ENCODE results near the gene MTERF4. TPM values are rescaled to one million over a fixed set of nuclear protein-coding genes. Genes with fewer than 3 reads are reported as not detected.

Gene MTERF4
- total and polyA plus RNA-seq, 10 of the 15 experiments (the other 5 are each of a cell fraction or from before 2014, with no cell fraction given) = 36.7 to 69.1 (median 45.5) TPM

- TF ChIP-seq PAX8 (IDR thresholded peaks at IDR 0.05) (no peak), GATAD2B (conservative IDR thresholded peaks at IDR 0.05; ENCODE audit: low read depth) (peak; percentile 97), MTA3 (IDR thresholded peaks at IDR 0.05; ENCODE audit: borderline replicate concordance, low read length) (no peak; the same call in 1 of the 2 replicates), PKNOX1 (IDR thresholded peaks at IDR 0.05) (peak; percentile 79), ZBTB4 (CRISPR knock-in tag; IDR thresholded peaks at IDR 0.05) (no peak), EZH2 (IDR thresholded peaks at IDR 0.05; ENCODE audit: borderline replicate concordance, control insufficient read depth, low read depth, low read length) (no peak), ZSCAN29 (IDR thresholded peaks at IDR 0.05) (peak; percentile 68; the same call in 1 of the 2 replicates), PRDM15 (CRISPR knock-in tag; IDR thresholded peaks at IDR 0.05) (no peak), YBX1 (IDR thresholded peaks at IDR 0.05) (no peak), TCF7 (IDR thresholded peaks at IDR 0.05; ENCODE audit: borderline replicate concordance) (no peak; the same call in 1 of the 2 replicates), IKZF2 (IDR thresholded peaks at IDR 0.05) (peak in 1 of 2 experiments; percentile 69; a peak in 2 of 4 replicates), ATF7 (IDR thresholded peaks at IDR 0.05; ENCODE audit: low read depth) (0 out of 2 replicates have a peak, but pooled peaks have one; percentile 16), ASH2L (IDR thresholded peaks at IDR 0.05; ENCODE audit: borderline replicate concordance, low read depth) (no peak), POU2F2 (IDR thresholded peaks at IDR 0.05; ENCODE audit: borderline replicate concordance, low read depth, low read length) (peak; percentile 91), RCOR1 (conservative IDR thresholded peaks at IDR 0.05; ENCODE audit: low read depth, low read length) (peak; percentile 85; the same call in 1 of the 2 replicates), BACH1 (IDR thresholded peaks at IDR 0.05; ENCODE audit: borderline replicate concordance) (peak; percentile 88; the same call in 1 of the 2 replicates), TARDBP (IDR thresholded peaks at IDR 0.05; ENCODE audit: borderline replicate concordance) (peak; percentile 79; the same call in 1 of the 2 replicates), CHD4 (IDR thresholded peaks at IDR 0.05) (no peak), SUPT20H (IDR thresholded peaks at IDR 0.05; ENCODE audit: borderline replicate concordance, control insufficient read depth, low read depth, low read length) (no peak), DPF2 (IDR thresholded peaks at IDR 0.05) (peak; percentile 89), SREBF2 (IDR thresholded peaks at IDR 0.05; ENCODE audit: low read length) (peak; percentile 66; the same call in 1 of the 2 replicates), SMAD1 (IDR thresholded peaks at IDR 0.05; ENCODE audit: low read depth, partially characterized antibody) (no peak), CBX5 (IDR thresholded peaks at IDR 0.05; ENCODE audit: low read depth) (peak; percentile 86), FOXM1 (IDR thresholded peaks at IDR 0.05; ENCODE audit: low read depth, low read length) (no peak), MYC (IDR thresholded peaks at IDR 0.05; ENCODE audit: insufficient read depth, insufficient read length, insufficient replicate concordance, low read length, severe bottlenecking) (no peak)
These were observed at the start of gene MTERF4 (continued) for GRCh38 chr2:241102239-241102803.
